GM21381 (cell line): ENCODE measurements around the gene GPS1.

ENCODE experiments used
- ATAC-seq: cut with Tn5 transposase; IDR thresholded peaks from one replicate; pipeline ENCODE4 v1.9.1; 2021; ENCODE audit warnings: mild to moderate bottlenecking, moderate library complexity; ENCODE audit not compliant: unreplicated experiment

Gene GPS1

GRCh38 chr17:82098939-82099763 lies 47.5 kb downstream of the GPS1 start:
- peak; percentile 10 for ATAC-seq

GRCh38 chr17:82100502-82101298 lies 49.0 kb downstream of the GPS1 start:
- ATAC-seq: no peak

GRCh38 chr17:82101301-82101715 lies 49.6 kb downstream of the GPS1 start:
- ATAC-seq: no peak

- no peak for ATAC-seq
Measured at GRCh38 chr17:82101767-82102679, 50.3 kb downstream of the GPS1 start.

- ATAC-seq: no peak
Measured at GRCh38 chr17:82103553-82104451, 52.1 kb downstream of the GPS1 start.

- ATAC-seq: no peak
Measured at GRCh38 chr17:82104797-82105416, 53.2 kb downstream of the GPS1 start.

- no peak for ATAC-seq
Measured at GRCh38 chr17:82105417-82105881, 53.8 kb downstream of the GPS1 start.

GRCh38 chr17:82105882-82106687 lies 54.4 kb downstream of the GPS1 start:
- ATAC-seq: peak; percentile 66

GRCh38 chr17:82106688-82107305 lies 55.1 kb downstream of the GPS1 start:
- ATAC-seq: peak; percentile 6
